ENCODE data around the gene NOX5.
A peak's percentile ranks its signal among the peaks of the same experiment; 100 is the strongest.

Gene NOX5

DNA sequence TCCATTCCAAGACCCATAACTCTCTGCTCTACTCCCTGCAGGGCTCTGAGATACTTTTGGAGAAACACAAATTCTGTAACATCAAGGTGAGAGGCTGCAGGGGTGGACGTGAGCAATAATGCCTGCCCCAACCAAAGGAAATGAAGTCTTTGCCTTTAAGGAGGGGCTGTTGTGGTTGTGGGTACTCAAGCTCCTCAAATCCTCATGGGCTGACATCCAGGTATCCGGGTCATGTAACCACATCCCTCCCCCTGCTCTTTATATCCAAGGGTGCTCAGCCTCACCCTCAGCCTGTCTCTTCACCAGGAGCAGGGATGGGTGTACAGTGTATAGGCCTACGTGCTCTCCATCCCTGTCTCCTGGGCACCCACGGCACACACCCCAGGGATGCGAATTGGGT is 32.3 kb downstream of the NOX5 start:
- TF ChIP-seq, protein P1, sequence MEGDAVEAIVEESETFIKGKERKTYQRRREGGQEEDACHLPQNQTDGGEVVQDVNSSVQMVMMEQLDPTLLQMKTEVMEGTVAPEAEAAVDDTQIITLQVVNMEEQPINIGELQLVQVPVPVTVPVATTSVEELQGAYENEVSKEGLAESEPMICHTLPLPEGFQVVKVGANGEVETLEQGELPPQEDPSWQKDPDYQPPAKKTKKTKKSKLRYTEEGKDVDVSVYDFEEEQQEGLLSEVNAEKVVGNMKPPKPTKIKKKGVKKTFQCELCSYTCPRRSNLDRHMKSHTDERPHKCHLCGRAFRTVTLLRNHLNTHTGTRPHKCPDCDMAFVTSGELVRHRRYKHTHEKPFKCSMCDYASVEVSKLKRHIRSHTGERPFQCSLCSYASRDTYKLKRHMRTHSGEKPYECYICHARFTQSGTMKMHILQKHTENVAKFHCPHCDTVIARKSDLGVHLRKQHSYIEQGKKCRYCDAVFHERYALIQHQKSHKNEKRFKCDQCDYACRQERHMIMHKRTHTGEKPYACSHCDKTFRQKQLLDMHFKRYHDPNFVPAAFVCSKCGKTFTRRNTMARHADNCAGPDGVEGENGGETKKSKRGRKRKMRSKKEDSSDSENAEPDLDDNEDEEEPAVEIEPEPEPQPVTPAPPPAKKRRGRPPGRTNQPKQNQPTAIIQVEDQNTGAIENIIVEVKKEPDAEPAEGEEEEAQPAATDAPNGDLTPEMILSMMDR (IDR thresholded peaks at IDR 0.05; ENCODE audit: low read length, missing control alignments) = no peak
- no peak for DNase-seq (ENCODE audit: low read depth)
- H3K4me3 ChIP-seq (replicated peaks; ENCODE audit: low read depth, low read length) = no peak overlapping the region

DNA sequence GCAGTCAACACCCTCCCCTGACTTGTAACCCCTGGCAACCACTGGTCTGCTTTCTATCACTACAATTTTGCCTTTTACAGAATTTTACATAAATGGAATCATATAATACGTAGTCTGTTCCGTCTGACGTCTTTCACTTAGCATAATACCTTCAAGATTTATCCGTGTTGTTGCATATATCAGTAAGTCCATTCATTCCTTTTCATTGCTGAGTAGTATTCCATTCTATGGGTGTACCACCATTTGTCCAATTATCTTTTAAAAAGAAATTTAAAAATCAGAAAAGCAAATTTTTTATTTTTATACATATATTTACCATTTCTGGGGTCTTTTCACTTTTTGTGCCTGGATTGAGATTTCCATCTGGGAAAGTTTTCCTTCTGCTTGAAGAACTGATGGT is 35.5 kb downstream of the NOX5 start:
- DNase-seq (ENCODE audit: low read depth) = no peak
- TF ChIP-seq, protein P1 (IDR thresholded peaks at IDR 0.05; ENCODE audit: low read length, missing control alignments) = no peak
- no peak overlapping the region for H3K4me3 ChIP-seq (replicated peaks; ENCODE audit: low read depth, low read length)

- TF ChIP-seq, protein P1 (IDR thresholded peaks at IDR 0.05; ENCODE audit: low read length, missing control alignments) = no peak
- DNase-seq (ENCODE audit: low read depth) = no peak
- no peak overlapping the region for H3K4me3 ChIP-seq (replicated peaks; ENCODE audit: low read depth, low read length)
Measured at GRCh38 chr15:69055251-69055650, 40.8 kb downstream of the NOX5 start.

GRCh38 chr15:69056365-69056764 is 41.9 kb downstream of the NOX5 start:
- TF ChIP-seq, protein P1 (IDR thresholded peaks at IDR 0.05; ENCODE audit: low read length, missing control alignments) = no peak
- no peak overlapping the region for H3K4me3 ChIP-seq (replicated peaks; ENCODE audit: low read depth, low read length)
- DNase-seq (ENCODE audit: low read depth) = no peak

DNA sequence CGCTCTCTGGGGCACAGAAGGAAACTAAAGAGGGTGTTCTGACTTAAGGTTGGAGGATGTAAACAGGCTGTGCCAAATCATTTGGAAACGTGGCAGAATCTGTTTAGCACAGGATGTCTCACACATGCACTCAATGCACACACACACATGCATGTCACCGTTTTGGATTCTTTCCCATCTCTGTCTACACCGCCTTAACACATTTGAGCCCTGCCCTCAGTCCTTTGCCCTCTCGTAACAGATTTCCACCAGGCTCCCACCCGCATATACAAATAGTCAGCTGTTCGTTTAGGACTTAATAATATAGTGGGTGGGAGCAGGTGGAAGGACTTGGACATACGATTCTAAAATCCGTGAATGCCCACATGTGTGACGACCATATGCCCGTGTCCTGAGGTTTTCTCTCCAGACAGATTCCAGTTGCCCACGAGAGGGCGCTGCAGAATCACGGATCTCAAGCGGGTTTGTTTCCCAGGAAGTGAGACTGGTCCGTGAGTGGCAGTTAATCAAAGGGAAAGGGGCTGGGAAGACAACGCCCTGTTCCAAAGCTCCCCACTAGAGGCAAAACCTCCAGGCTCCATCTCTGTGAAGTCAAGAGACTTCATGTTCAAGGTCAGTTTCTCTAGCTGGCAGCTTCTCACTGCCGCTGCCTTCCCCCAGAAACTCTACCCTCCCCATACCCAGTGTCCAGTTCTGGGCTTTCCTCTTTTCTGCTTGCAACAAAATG is 44.5 kb downstream of the NOX5 start:
- TF ChIP-seq, protein P1 (IDR thresholded peaks at IDR 0.05; ENCODE audit: low read length, missing control alignments) = peak; percentile 82
- peak; percentile 91 for DNase-seq (ENCODE audit: low read depth)
- no peak overlapping the region for H3K4me3 ChIP-seq (replicated peaks; ENCODE audit: low read depth, low read length)

GRCh38 chr15:69059557-69059943 is 45.1 kb downstream of the NOX5 start:
- TF ChIP-seq, protein P1 (IDR thresholded peaks at IDR 0.05; ENCODE audit: low read length, missing control alignments) = no peak
- no peak for DNase-seq (ENCODE audit: low read depth)
- H3K4me3 ChIP-seq (replicated peaks; ENCODE audit: low read depth, low read length) = no peak overlapping the region

DNA sequence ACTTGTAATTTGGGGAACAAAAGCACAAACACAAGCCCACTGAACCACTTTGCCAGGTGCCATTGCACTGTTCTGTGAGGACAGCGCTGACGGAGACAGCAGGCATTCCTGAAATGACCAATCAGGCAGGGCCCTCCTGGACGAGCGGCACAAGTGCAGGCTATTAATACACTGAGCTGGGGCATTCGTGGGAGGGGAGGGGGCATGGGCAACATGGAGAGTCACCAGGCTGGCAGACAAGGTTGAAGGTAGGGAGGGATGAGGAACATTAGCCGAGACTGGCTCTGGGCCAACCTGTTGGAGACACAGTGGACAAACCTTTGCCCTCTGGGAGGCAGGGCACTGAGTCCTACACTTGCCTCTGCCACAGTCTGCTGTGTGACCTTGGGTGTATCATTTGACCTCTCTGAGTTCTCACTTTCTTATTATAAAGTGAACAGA is 45.6 kb downstream of the NOX5 start:
- TF ChIP-seq, protein P1 (IDR thresholded peaks at IDR 0.05; ENCODE audit: low read length, missing control alignments) = no peak

More for the DNA sequence above, 45.6 kb downstream of the NOX5 start:
- no peak overlapping the region for H3K4me3 ChIP-seq (replicated peaks; ENCODE audit: low read depth, low read length)
- DNase-seq (ENCODE audit: low read depth) = no peak
